ENCODE results near the gene PRSS38.

Gene PRSS38

DNA sequence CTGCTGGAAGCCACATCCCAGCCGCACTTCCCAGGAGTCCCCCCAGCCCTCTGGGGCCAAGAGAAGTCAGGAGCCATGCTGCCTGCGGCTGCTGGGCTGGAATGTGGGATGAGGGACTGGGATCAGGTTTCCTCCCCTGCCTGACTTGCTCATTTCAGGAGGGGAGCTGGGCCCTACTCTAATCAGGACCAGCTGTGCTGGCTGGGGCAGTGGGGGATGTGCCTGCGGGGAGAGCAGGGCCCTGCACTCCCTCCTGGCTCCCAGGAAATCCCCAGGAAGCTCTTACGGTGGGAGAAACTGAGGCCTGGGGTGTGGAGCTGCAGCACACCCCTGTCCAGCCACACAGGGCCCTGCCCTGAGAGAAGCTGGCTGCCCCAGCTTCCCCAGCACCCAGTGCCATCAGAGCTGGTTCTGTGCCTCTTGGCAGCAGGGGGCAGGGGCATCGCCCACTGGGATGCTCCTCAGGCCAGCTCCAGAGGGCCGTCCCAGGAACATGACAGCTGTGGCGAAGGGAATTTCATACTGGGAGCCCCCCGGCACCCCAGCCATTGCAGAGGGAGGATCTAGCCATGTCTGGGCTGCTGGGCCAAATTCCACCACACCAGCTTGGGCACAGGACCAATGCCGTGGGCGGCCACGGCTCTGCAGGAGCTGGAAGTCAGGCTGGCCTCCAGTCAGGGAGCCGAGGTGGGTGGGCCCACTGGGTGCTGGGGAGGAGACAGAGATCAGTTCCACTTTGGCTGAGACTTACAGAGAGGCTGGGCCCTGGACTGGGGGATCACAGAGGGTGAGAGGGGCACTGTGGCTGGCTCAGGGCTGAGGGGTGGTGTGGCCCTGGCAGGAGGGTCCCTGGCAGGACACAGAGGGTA lies 21.3 kb upstream of the PRSS38 start (continued):
- TF ChIP-seq, protein P1, sequence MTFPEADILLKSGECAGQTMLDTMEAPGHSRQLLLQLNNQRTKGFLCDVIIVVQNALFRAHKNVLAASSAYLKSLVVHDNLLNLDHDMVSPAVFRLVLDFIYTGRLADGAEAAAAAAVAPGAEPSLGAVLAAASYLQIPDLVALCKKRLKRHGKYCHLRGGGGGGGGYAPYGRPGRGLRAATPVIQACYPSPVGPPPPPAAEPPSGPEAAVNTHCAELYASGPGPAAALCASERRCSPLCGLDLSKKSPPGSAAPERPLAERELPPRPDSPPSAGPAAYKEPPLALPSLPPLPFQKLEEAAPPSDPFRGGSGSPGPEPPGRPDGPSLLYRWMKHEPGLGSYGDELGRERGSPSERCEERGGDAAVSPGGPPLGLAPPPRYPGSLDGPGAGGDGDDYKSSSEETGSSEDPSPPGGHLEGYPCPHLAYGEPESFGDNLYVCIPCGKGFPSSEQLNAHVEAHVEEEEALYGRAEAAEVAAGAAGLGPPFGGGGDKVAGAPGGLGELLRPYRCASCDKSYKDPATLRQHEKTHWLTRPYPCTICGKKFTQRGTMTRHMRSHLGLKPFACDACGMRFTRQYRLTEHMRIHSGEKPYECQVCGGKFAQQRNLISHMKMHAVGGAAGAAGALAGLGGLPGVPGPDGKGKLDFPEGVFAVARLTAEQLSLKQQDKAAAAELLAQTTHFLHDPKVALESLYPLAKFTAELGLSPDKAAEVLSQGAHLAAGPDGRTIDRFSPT (tag by site-specific recombination; IDR thresholded peaks at IDR 0.05): peak; percentile 65; the same call in 1 of the 2 replicates
- TF ChIP-seq, protein P2, sequence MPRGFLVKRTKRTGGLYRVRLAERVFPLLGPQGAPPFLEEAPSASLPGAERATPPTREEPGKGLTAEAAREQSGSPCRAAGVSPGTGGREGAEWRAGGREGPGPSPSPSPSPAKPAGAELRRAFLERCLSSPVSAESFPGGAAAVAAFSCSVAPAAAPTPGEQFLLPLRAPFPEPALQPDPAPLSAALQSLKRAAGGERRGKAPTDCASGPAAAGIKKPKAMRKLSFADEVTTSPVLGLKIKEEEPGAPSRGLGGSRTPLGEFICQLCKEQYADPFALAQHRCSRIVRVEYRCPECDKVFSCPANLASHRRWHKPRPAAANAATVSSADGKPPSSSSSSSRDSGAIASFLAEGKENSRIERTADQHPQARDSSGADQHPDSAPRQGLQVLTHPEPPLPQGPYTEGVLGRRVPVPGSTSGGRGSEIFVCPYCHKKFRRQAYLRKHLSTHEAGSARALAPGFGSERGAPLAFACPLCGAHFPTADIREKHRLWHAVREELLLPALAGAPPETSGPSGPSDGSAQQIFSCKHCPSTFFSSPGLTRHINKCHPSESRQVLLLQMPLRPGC (tag by site-specific recombination; IDR thresholded peaks at IDR 0.05): peak; percentile 66; the same call in 1 of the 2 replicates
- peak; percentile 42 for TF ChIP-seq OSR2 (tag by site-specific recombination; IDR thresholded peaks at IDR 0.05)
- TF ChIP-seq, protein P3, sequence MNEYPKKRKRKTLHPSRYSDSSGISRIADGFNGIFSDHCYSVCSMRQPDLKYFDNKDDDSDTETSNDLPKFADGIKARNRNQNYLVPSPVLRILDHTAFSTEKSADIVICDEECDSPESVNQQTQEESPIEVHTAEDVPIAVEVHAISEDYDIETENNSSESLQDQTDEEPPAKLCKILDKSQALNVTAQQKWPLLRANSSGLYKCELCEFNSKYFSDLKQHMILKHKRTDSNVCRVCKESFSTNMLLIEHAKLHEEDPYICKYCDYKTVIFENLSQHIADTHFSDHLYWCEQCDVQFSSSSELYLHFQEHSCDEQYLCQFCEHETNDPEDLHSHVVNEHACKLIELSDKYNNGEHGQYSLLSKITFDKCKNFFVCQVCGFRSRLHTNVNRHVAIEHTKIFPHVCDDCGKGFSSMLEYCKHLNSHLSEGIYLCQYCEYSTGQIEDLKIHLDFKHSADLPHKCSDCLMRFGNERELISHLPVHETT (tag by site-specific recombination; IDR thresholded peaks at IDR 0.05): no peak
- TF ChIP-seq ZNF623 (tag by site-specific recombination; IDR thresholded peaks at IDR 0.05): no peak
- no peak for TF ChIP-seq ZNF426 (tag by site-specific recombination; IDR thresholded peaks at IDR 0.05)
- TF ChIP-seq, protein P4, sequence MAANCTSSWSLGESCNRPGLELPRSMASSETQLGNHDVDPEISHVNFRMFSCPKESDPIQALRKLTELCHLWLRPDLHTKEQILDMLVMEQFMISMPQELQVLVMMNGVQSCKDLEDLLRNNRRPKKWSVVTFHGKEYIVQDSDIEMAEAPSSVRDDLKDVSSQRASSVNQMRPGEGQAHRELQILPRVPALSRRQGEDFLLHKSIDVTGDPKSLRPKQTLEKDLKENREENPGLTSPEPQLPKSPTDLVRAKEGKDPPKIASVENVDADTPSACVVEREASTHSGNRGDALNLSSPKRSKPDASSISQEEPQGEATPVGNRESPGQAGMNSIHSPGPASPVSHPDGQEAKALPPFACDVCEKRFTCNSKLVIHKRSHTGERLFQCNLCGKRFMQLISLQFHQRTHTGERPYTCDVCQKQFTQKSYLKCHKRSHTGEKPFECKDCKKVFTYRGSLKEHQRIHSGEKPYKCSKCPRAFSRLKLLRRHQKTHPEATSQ (tag by site-specific recombination; IDR thresholded peaks at IDR 0.05): no peak
- TF ChIP-seq ZNF391 (tag by site-specific recombination; IDR thresholded peaks at IDR 0.05; ENCODE audit: borderline replicate concordance, low read depth): no peak
- no peak for TF ChIP-seq HOXA7 (CRISPR knock-in tag; IDR thresholded peaks at IDR 0.05; ENCODE audit: borderline replicate concordance)
- TF ChIP-seq ZNF629 (tag by site-specific recombination; IDR thresholded peaks at IDR 0.05): no peak
- peak; percentile 69 for TF ChIP-seq KLF1 (tag by site-specific recombination; IDR thresholded peaks at IDR 0.05)
- no peak for TF ChIP-seq ZNF544 (tag by site-specific recombination; IDR thresholded peaks at IDR 0.05)
- TF ChIP-seq MYNN (tag by site-specific recombination; IDR thresholded peaks at IDR 0.05; ENCODE audit: borderline replicate concordance): no peak
- TF ChIP-seq GLIS1 (tag by site-specific recombination; IDR thresholded peaks at IDR 0.05): peak; percentile 96
- TF ChIP-seq ZBTB17 (tag by site-specific recombination; IDR thresholded peaks at IDR 0.05): peak; percentile 69
- TF ChIP-seq, protein P5, sequence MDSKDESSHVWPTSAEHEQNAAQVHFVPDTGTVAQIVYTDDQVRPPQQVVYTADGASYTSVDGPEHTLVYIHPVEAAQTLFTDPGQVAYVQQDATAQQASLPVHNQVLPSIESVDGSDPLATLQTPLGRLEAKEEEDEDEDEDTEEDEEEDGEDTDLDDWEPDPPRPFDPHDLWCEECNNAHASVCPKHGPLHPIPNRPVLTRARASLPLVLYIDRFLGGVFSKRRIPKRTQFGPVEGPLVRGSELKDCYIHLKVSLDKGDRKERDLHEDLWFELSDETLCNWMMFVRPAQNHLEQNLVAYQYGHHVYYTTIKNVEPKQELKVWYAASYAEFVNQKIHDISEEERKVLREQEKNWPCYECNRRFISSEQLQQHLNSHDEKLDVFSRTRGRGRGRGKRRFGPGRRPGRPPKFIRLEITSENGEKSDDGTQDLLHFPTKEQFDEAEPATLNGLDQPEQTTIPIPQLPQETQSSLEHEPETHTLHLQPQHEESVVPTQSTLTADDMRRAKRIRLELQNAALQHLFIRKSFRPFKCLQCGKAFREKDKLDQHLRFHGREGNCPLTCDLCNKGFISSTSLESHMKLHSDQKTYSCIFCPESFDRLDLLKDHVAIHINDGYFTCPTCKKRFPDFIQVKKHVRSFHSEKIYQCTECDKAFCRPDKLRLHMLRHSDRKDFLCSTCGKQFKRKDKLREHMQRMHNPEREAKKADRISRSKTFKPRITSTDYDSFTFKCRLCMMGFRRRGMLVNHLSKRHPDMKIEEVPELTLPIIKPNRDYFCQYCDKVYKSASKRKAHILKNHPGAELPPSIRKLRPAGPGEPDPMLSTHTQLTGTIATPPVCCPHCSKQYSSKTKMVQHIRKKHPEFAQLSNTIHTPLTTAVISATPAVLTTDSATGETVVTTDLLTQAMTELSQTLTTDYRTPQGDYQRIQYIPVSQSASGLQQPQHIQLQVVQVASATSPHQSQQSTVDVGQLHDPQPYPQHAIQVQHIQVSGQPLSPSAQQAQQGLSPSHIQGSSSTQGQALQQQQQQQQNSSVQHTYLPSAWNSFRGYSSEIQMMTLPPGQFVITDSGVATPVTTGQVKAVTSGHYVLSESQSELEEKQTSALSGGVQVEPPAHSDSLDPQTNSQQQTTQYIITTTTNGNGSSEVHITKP (tag by site-specific recombination; IDR thresholded peaks at IDR 0.05): peak; percentile 61
- TF ChIP-seq KLF8 (tag by site-specific recombination; IDR thresholded peaks at IDR 0.05): no peak
- TF ChIP-seq, protein P6, sequence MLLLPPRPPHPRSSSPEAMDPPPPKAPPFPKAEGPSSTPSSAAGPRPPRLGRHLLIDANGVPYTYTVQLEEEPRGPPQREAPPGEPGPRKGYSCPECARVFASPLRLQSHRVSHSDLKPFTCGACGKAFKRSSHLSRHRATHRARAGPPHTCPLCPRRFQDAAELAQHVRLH (tag by site-specific recombination; IDR thresholded peaks at IDR 0.05): no peak
- TF ChIP-seq, protein P7, sequence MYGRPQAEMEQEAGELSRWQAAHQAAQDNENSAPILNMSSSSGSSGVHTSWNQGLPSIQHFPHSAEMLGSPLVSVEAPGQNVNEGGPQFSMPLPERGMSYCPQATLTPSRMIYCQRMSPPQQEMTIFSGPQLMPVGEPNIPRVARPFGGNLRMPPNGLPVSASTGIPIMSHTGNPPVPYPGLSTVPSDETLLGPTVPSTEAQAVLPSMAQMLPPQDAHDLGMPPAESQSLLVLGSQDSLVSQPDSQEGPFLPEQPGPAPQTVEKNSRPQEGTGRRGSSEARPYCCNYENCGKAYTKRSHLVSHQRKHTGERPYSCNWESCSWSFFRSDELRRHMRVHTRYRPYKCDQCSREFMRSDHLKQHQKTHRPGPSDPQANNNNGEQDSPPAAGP (tag by site-specific recombination; IDR thresholded peaks at IDR 0.05): peak; percentile 96
- TF ChIP-seq SP7 (tag by site-specific recombination; IDR thresholded peaks at IDR 0.05): peak; percentile 60; the same call in 1 of the 2 replicates
- peak; percentile 48 for TF ChIP-seq GLIS2 (tag by site-specific recombination; IDR thresholded peaks at IDR 0.05)
- TF ChIP-seq MZF1 (tag by site-specific recombination; IDR thresholded peaks at IDR 0.05; ENCODE audit: borderline replicate concordance): 0 out of 2 replicates have a peak, but pooled peaks have one; percentile 60
- TF ChIP-seq, protein P8, sequence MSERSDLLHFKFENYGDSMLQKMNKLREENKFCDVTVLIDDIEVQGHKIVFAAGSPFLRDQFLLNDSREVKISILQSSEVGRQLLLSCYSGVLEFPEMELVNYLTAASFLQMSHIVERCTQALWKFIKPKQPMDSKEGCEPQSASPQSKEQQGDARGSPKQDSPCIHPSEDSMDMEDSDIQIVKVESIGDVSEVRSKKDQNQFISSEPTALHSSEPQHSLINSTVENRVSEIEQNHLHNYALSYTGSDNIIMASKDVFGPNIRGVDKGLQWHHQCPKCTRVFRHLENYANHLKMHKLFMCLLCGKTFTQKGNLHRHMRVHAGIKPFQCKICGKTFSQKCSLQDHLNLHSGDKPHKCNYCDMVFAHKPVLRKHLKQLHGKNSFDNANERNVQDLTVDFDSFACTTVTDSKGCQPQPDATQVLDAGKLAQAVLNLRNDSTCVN (tag by site-specific recombination; optimal IDR thresholded peaks at IDR 0.05): peak; percentile 4
- peak; percentile 94 for TF ChIP-seq ZNF335 (tag by site-specific recombination; conservative IDR thresholded peaks at IDR 0.05)
- TF ChIP-seq IKZF3 (tag by site-specific recombination; IDR thresholded peaks at IDR 0.05): peak; percentile 77
